Measurements from ENCODE around the gene CYFIP2. TPM values are rescaled to one million over a fixed set of nuclear protein-coding genes. Genes with fewer than 3 reads are reported as not detected.

The CYFIP2 gene
- total RNA-seq, 4 donors from 2014 or later: 4.1 to 11.9 (median 6.0) TPM

GRCh38 chr5:157379983-157380382 is 114.1 kb downstream of the CYFIP2 start:
- TF ChIP-seq CTCF (IDR thresholded peaks at IDR 0.05; ENCODE audit: low read depth): no peak

- TF ChIP-seq CTCF (IDR thresholded peaks at IDR 0.05; ENCODE audit: low read depth): no peak
Observed at GRCh38 chr5:157381746-157382145, 115.8 kb downstream of the CYFIP2 start.

GRCh38 chr5:157382996-157383800 is 117.3 kb downstream of the CYFIP2 start:
- TF ChIP-seq CTCF (IDR thresholded peaks at IDR 0.05; ENCODE audit: low read depth): no peak

GRCh38 chr5:157384971-157385709 is 119.2 kb downstream of the CYFIP2 start:
- no peak for TF ChIP-seq CTCF (IDR thresholded peaks at IDR 0.05; ENCODE audit: low read depth)

GRCh38 chr5:157387041-157387563 is 121.2 kb downstream of the CYFIP2 start:
- TF ChIP-seq CTCF (IDR thresholded peaks at IDR 0.05; ENCODE audit: low read depth): no peak

GRCh38 chr5:157387683-157388093 is 121.8 kb downstream of the CYFIP2 start:
- no peak for TF ChIP-seq CTCF (IDR thresholded peaks at IDR 0.05; ENCODE audit: low read depth)

GRCh38 chr5:157388111-157388710 is 122.3 kb downstream of the CYFIP2 start:
- TF ChIP-seq CTCF (IDR thresholded peaks at IDR 0.05; ENCODE audit: low read depth): no peak
